H1 (cell line): Measurements from ENCODE around the gene CRYBG1.

Source experiments
- EP300 ChIP-seq, 2 experiments: IDR thresholded peaks; 1 replicate in 1 of 2; 2 replicates in 1 of 2; pipeline ENCODE4 v1.6.1; 2011 to 2012; ENCODE audit warnings: low read depth in 2 of 2, low read length in 2 of 2, mild to moderate bottlenecking in 2 of 2, borderline replicate concordance in 1 of 2, inconsistent platforms in 1 of 2, moderate library complexity in 1 of 2
- EZH2 ChIP-seq: fragments of 200-600 bp; sonication (generic); IDR thresholded peaks from 2 replicates; pipeline ENCODE4 v1.7.1; 2012; ENCODE audit warnings: low read depth, mild to moderate bottlenecking, moderate library complexity, low read length, inconsistent platforms; ENCODE audit not compliant: severe bottlenecking
- KDM1A ChIP-seq: fragments of 200-600, 300-600 bp; sonication (generic); IDR thresholded peaks from 2 replicates; pipeline ENCODE4 v1.7.1; 2016; ENCODE audit warnings: mild to moderate bottlenecking, low read length, borderline replicate concordance
- POLR2A ChIP-seq, 2 experiments: IDR thresholded peaks; 1 replicate in 1 of 2; 2 replicates in 1 of 2; pipeline ENCODE4 v1.6.1; 2011; ENCODE audit warnings: low read depth in 2 of 2, low read length in 2 of 2, mild to moderate bottlenecking in 2 of 2; ENCODE audit errors: control extremely low read depth in 1 of 2
- SUZ12 ChIP-seq: fragments of 200-600 bp; sonication (generic); IDR thresholded peaks from 2 replicates; pipeline ENCODE4 v1.6.1; 2012; ENCODE audit warnings: mild to moderate bottlenecking, inconsistent platforms, low read length, moderate library complexity, mixed read lengths
- TAF1 ChIP-seq: IDR thresholded peaks from 2 replicates; pipeline ENCODE4 v1.6.1; 2011; ENCODE audit warnings: mild to moderate bottlenecking, low read depth, low read length
- TCF12 ChIP-seq: IDR thresholded peaks from 2 replicates; pipeline ENCODE4 v1.6.1; 2011; ENCODE audit warnings: low read depth, mild to moderate bottlenecking, low read length
- TEAD4 ChIP-seq: IDR thresholded peaks from 2 replicates; pipeline ENCODE4 v1.6.1; 2012; ENCODE audit warnings: low read depth, low read length, inconsistent platforms, mixed read lengths
- YY1 ChIP-seq: IDR thresholded peaks from 2 replicates; pipeline ENCODE4 v1.6.1; 2011; ENCODE audit warnings: low read depth, mild to moderate bottlenecking, low read length
- TF ChIP-seq, protein P1 (sequence below), 3 experiments: IDR thresholded peaks; 1 replicate in 2 of 3; 2 replicates in 1 of 3; pipeline versions ENCODE4 v1.5.1 to v1.6.1; 2011; ENCODE audit warnings: low read length in 3 of 3, mild to moderate bottlenecking in 3 of 3, inconsistent platforms in 2 of 3, low read depth in 1 of 3, moderate library complexity in 1 of 3; ENCODE audit not compliant: insufficient read depth in 1 of 3; ENCODE audit errors: control extremely low read depth in 1 of 3

DNA sequence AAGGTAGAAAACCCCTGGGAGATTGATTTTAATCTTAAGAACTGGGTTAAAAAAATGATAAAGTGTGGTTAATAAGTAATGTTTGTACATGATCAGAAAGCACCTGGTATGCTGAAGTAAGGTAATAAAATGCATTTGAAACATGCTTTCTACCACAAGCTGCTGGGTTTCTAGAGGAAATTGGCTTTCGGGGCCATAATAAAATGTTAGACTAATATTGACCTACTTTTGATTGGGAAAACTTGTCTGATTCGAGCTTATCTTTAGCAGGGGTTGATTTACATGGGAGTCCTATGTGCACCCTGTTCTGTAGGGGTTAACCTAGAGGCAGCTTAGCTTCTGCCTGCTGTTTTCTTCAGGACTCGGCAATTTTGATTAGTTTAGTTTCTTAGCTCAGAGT, 50.5 kb downstream of the CRYBG1 start:
- TF ChIP-seq POLR2A (IDR thresholded peaks at IDR 0.05; ENCODE audit: control extremely low read depth in 1 of 2, low read depth in 2 of 2, low read length in 2 of 2) (no peak), EZH2 (no peak), YY1 (no peak), TEAD4 (no peak), EP300 (IDR thresholded peaks at IDR 0.05; ENCODE audit: borderline replicate concordance in 1 of 2, low read depth in 2 of 2, low read length in 2 of 2) (no peak), KDM1A (no peak), TCF12 (no peak), TAF1 (no peak), SUZ12 (no peak)
- TF ChIP-seq, protein P1, sequence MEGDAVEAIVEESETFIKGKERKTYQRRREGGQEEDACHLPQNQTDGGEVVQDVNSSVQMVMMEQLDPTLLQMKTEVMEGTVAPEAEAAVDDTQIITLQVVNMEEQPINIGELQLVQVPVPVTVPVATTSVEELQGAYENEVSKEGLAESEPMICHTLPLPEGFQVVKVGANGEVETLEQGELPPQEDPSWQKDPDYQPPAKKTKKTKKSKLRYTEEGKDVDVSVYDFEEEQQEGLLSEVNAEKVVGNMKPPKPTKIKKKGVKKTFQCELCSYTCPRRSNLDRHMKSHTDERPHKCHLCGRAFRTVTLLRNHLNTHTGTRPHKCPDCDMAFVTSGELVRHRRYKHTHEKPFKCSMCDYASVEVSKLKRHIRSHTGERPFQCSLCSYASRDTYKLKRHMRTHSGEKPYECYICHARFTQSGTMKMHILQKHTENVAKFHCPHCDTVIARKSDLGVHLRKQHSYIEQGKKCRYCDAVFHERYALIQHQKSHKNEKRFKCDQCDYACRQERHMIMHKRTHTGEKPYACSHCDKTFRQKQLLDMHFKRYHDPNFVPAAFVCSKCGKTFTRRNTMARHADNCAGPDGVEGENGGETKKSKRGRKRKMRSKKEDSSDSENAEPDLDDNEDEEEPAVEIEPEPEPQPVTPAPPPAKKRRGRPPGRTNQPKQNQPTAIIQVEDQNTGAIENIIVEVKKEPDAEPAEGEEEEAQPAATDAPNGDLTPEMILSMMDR (IDR thresholded peaks at IDR 0.05; ENCODE audit: control extremely low read depth in 1 of 3, insufficient read depth in 1 of 3, low read depth in 1 of 3, low read length in 3 of 3) = no peak
